Transverse colon (tissue), 4 donors: ENCODE measurements around the gene CHMP4A. TPM values are rescaled to one million over a fixed set of nuclear protein-coding genes. Genes with fewer than 3 reads are reported as not detected.

Source experiments
- DNase-seq: peaks from one replicate; pipeline ENCODE4 v3.0.0-alpha.2; 2019
- H3K27ac ChIP-seq, 4 donors: fragments of 200-600 bp; sonication (generic); 2 replicates each; pipeline ENCODE4 v1.5.1; 2016 to 2018; ENCODE audit warnings: inconsistent platforms in 4 of 4
- H3K27me3 ChIP-seq: fragments of 200-600 bp; sonication (generic); 2 replicates; pipeline ENCODE4 v1.5.1; 2017; ENCODE audit warnings: inconsistent platforms
- H3K36me3 ChIP-seq, 4 donors: fragments of 200-600 bp; sonication (generic); 2 replicates each; pipeline ENCODE4 v1.5.1; 2017 to 2019; ENCODE audit warnings: inconsistent platforms in 4 of 4
- H3K4me1 ChIP-seq, 4 donors: fragments of 200-600 bp; sonication (generic); 2 replicates each; pipeline ENCODE4 v1.5.1; 2017 to 2020; ENCODE audit warnings: inconsistent platforms in 4 of 4
- H3K4me3 ChIP-seq, 4 donors: fragments of 200-600 bp; sonication (generic); 1 replicate in 1 of 4; 2 replicates in 3 of 4; pipeline versions ENCODE4 v1.5.1 to v1.6.1; 2017 to 2019; ENCODE audit warnings: inconsistent platforms in 4 of 4
- H3K9me3 ChIP-seq, 2 donors: fragments of 200-600 bp; sonication (generic); 2 replicates each; pipeline ENCODE4 v1.5.1; 2017 to 2019; ENCODE audit warnings: inconsistent platforms in 2 of 2
- EP300 ChIP-seq: sonication (generic); formaldehyde crosslinking; IDR thresholded peaks from one replicate; pipeline ENCODE4 v1.6.1; 2017; ENCODE audit warnings: antibody characterized with exemption, low read depth
- POLR2A ChIP-seq: fragments of 450-650 bp; IDR thresholded peaks from one replicate; pipeline ENCODE4 v1.6.1; 2016; ENCODE audit warnings: antibody characterized with exemption, mild to moderate bottlenecking, moderate library complexity
- POLR2AphosphoS5 ChIP-seq, 3 donors: sonication (generic); formaldehyde crosslinking; IDR thresholded peaks; one replicate each; pipeline ENCODE4 v1.6.1; 2016; ENCODE audit warnings: antibody characterized with exemption in 3 of 3
- WGBS, 2 donors: methylation state at CpG; one replicate each; pipeline ENCODE4 v1.1.5; 2018; ENCODE audit warnings: low coverage in 1 of 2; 5-methylcytosine and 5-hydroxymethylcytosine counted together
- in situ Hi-C, 4 donors: fragments of 200-750 bp; cut with MboI; loops; one replicate each; pipeline versions ENCODE4 v1.15.0 to v1.15.1; 2017; ENCODE audit warnings: low sequenced_read_pairs in 3 of 4, low pct_ligation_motif_present in 1 of 4, low pct_unique_long_range_greater_than_20kb in 1 of 4
- intact Hi-C: fragments of 100-400 bp; cut with DNase I; formaldehyde crosslinking; loops from one replicate; pipeline ENCODE4 v1.15.1; 2023; ENCODE audit warnings: low total_unique reads
- total RNA-seq, 4 donors: library from RNA; depleted of rRNA; stranded (reverse); fragments of >200 nt; gene quantifications; one replicate each; pipeline ENCODE4 v1.1.0, GENCODE V29; 2016
- TF ChIP-seq, protein P1 (sequence below), 5 experiments: fragments of 200-600 bp in 3 of 5; fragments of 450-650 bp in 2 of 5; sonication (generic) in 3 of 5; IDR thresholded peaks; 1 replicate in 2 of 5; 2 replicates in 3 of 5; pipeline ENCODE4 v1.5.1; 2016 to 2017; ENCODE audit warnings: antibody characterized with exemption in 5 of 5, inconsistent platforms in 3 of 5, mild to moderate bottlenecking in 2 of 5, moderate library complexity in 1 of 5

The CHMP4A gene, protein sequence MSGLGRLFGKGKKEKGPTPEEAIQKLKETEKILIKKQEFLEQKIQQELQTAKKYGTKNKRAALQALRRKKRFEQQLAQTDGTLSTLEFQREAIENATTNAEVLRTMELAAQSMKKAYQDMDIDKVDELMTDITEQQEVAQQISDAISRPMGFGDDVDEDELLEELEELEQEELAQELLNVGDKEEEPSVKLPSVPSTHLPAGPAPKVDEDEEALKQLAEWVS
- total RNA-seq, result 10 to 100 TPM in 3 of 4 donors, 1 to 10 TPM in 1; 7.0 to 81.3 (median 59.0) TPM

DNA sequence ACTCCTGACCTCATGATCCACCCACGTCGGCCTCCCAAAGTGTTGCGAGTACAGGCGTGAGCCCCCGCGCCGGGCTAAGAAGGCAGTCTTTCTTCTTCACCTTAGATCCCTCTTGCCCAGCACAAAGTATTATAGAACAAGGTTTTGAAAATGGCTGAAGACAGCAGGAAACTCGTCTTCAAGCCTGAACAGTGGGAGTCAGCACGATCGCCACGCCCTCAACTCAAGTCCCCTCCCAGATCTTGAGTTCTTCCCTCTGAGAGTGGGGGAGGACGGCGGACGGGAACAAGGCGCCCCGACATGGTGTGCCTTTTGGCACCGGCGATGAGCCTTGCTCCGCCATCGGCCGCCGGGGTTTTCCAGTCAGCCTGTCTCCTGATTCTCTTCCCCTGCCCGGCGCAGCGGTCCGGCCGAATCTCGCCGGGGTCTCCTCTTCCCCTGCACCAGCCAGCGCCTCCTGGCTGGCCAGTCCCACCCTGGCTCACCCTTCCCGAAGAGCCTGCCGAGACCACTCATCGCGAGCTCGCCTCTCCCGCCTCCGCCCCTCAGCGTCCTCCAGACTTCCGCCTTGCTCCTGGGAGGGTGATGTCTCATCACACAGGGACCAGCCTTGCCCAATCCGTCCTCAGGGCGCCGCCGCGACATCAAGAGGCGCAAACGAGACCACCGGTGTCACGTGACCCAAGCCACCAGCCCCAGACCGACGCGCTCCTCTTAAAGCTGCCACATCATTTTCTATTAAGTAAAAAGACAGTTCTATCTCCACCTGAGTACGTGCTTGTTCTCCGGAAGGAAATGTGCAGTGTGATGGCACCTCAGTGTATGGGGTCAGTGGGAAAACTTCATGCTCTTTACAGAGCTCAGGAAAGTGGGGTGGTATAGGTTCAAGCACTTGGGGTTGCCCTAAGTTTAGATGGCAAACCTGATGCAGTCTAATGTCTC, at the start of gene CHMP4A:
CHMP4A (minus strand) TSS at position 565 of the 942 bp plus-strand sequence; CDS start at position 516, 49 bp downstream.
- Histone ChIP-seq H3K9me3 (no peaks in the 10 kb centered on the region), H3K4me3 (peak within 1 kb of the TSS; percentile 62 to 79 (median 66)), H3K27me3 (no peaks in the 10 kb centered on the region), H3K4me1 (peaks cover 15 to 34% (median 19%) of the 10 kb centered on the region in 4 donors), H3K36me3 (peaks cover 0 to 18% (median 9%) of the 10 kb centered on the region in 4 donors), H3K27ac (peak within 1 kb of the TSS; percentile 97)
- intact Hi-C loops, result no loop called here
- in situ Hi-C loops, result no loop called here
- TF ChIP-seq EP300, result no peak
- peak; percentile 96 to 99 (median 99) for TF ChIP-seq POLR2AphosphoS5 (IDR thresholded peaks at IDR 0.05)
- TF ChIP-seq POLR2A, result peak; percentile 98
- TF ChIP-seq, protein P1, sequence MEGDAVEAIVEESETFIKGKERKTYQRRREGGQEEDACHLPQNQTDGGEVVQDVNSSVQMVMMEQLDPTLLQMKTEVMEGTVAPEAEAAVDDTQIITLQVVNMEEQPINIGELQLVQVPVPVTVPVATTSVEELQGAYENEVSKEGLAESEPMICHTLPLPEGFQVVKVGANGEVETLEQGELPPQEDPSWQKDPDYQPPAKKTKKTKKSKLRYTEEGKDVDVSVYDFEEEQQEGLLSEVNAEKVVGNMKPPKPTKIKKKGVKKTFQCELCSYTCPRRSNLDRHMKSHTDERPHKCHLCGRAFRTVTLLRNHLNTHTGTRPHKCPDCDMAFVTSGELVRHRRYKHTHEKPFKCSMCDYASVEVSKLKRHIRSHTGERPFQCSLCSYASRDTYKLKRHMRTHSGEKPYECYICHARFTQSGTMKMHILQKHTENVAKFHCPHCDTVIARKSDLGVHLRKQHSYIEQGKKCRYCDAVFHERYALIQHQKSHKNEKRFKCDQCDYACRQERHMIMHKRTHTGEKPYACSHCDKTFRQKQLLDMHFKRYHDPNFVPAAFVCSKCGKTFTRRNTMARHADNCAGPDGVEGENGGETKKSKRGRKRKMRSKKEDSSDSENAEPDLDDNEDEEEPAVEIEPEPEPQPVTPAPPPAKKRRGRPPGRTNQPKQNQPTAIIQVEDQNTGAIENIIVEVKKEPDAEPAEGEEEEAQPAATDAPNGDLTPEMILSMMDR (IDR thresholded peaks at IDR 0.05), result peak in 1 of 5 experiments; percentile 37
- DNase-seq, result peak; percentile 97
- WGBS, 2 donors, result 0 to 1% methylated on average over 5 to 53 of the region's 53 CpGs

DNA sequence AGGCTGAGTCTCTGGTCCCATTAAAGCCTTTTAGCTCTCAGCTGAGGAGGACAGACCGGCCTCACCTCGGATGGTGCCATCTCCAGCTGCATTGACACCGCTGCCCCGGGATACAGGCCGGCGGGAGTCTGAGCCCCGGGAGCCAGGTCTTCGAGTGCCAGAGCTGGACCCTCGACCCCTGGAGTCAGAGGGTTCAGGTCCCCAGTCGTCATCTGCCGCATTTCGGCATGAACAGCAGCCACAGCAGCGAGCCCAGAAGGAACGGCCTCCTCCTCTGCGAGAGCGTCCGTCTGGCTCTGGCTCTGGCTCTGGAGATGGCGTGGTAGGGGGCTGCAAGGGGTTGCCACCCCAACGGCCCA, 48.7 kb upstream of the CHMP4A start:
- DNase-seq, result no peak
- in situ Hi-C loops, result no loop called here

DNA sequence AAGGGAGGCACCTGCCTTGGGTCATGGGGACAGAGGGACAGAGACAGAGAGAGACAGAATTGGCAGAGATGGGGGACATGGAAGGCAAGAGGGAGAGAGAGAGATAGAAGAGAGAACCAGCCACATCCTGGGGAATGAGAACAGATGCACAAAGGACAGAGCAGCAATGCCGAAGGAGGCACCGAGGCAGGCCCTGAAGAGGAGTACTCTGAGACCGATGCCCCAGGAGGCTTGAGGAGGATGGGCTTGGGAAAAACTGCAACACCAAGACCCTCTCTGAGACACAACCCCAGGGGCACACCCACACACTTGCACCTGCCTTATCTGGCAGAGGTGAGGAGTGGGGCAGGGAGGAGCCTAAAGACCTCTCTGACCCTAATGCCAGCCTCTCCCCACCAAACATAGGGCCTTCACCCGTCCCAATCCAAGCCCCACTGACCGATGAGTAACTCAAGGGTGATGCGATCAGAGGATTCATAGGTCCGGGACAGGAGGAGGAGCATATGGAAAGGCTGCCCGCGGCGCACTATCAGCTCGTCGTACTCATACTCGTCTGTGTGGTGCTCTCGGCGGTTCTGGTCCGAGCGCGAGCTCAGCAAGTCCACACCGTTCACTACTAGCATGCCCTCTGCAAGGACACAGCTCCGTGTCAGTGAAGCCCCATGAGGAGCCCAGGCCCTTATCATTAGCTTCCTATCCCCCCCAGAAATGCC, 48.1 kb upstream of the CHMP4A start:
- intact Hi-C loops (no loop called here), in situ Hi-C loops (no loop called here)
- H3K36me3 ChIP-seq, result peaks cover 0 to 7% (median 0%) of the 10 kb centered on the region in 4 donors
- no peaks in the 10 kb centered on the region for H3K4me1 ChIP-seq
- DNase-seq, result no peak
- H3K9me3 ChIP-seq, result no peaks in the 10 kb centered on the region
- no peak overlapping the region for H3K4me3 ChIP-seq
- 92 to 100% methylated on average over 3 to 20 of the region's 20 CpGs for WGBS, 2 donors
- no peak overlapping the region for H3K27ac ChIP-seq
- TF ChIP-seq EP300 (no peak), POLR2AphosphoS5 (IDR thresholded peaks at IDR 0.05) (no peak), POLR2A (no peak)
- TF ChIP-seq, protein P1 (IDR thresholded peaks at IDR 0.05), result no peak
- H3K27me3 ChIP-seq, result no peaks in the 10 kb centered on the region

More for the DNA sequence above, 48.7 kb upstream of the CHMP4A start:
- Histone ChIP-seq H3K27ac (no peak overlapping the region), H3K4me1 (no peaks in the 10 kb centered on the region), H3K36me3 (peaks cover 0 to 10% (median 0%) of the 10 kb centered on the region in 4 donors), H3K27me3 (no peaks in the 10 kb centered on the region), H3K4me3 (no peak overlapping the region), H3K9me3 (no peaks in the 10 kb centered on the region)
- intact Hi-C loops, result no loop called here
- WGBS, 2 donors, result 90% methylated on average over 17 of the region's 19 CpGs; no CpG with 5 or more reads in 1 of the 2 donors
- no peak for TF ChIP-seq EP300
- no peak for TF ChIP-seq POLR2AphosphoS5 (IDR thresholded peaks at IDR 0.05)
- TF ChIP-seq POLR2A, result no peak
- TF ChIP-seq, protein P1 (IDR thresholded peaks at IDR 0.05), result no peak
